Activated T-cell treated with anti-CD3 and anti-CD28 coated beads, Interleukin-2, amount 50 U/mL, for 24 hours (primary cell): ENCODE results near the gene MAPK8IP1.
"Not testable (repeated sequence)": the region's sequence is repeated elsewhere in the genome, so short reads cannot be mapped to it uniquely, and the experiment has no call there.

Experiments
- DNase-seq: peaks from one replicate; pipeline ENCODE4 v3.0.0-alpha.2; 2020
- H3K27ac Mint-ChIP-seq: 2 replicates; pipeline ENCODE4 v1.8.0; 2020; ENCODE audit warnings: mild to moderate bottlenecking, mixed read lengths
- H3K27me3 Mint-ChIP-seq: 2 replicates; pipeline ENCODE4 v1.8.0; 2020; ENCODE audit warnings: mixed read lengths
- H3K36me3 Mint-ChIP-seq: 2 replicates; pipeline ENCODE4 v1.8.0; 2020; ENCODE audit warnings: low read depth, mixed read lengths
- H3K4me1 Mint-ChIP-seq: 2 replicates; pipeline ENCODE4 v1.8.0; 2020; ENCODE audit warnings: low read depth, mixed read lengths
- H3K4me3 Mint-ChIP-seq: 2 replicates; pipeline ENCODE4 v1.8.0; 2020; ENCODE audit warnings: mild to moderate bottlenecking, moderate library complexity, mixed read lengths
- H3K9me3 Mint-ChIP-seq: 2 replicates; pipeline ENCODE4 v1.8.0; 2020; ENCODE audit warnings: mixed read lengths

MAPK8IP1 gene

GRCh38 chr11:45894555-45895247, 9.2 kb downstream of the MAPK8IP1 start:
- Mint-ChIP-seq H3K4me1 (peaks cover 2% of the 10 kb centered on the region), H3K9me3 (no peaks in the 10 kb centered on the region), H3K4me3 (no peak overlapping the region), H3K27me3 (peaks cover 47% of the 10 kb centered on the region), H3K36me3 (no peaks in the 10 kb centered on the region), H3K27ac (no peak overlapping the region)
- no peak for DNase-seq

GRCh38 chr11:45895553-45896259, 10.3 kb downstream of the MAPK8IP1 start:
- Mint-ChIP-seq H3K27ac (no peak overlapping the region), H3K27me3 (peaks cover 51% of the 10 kb centered on the region), H3K4me1 (peaks cover 6% of the 10 kb centered on the region), H3K4me3 (no peak overlapping the region), H3K9me3 (no peaks in the 10 kb centered on the region), H3K36me3 (no peaks in the 10 kb centered on the region)
- no peak for DNase-seq

DNA sequence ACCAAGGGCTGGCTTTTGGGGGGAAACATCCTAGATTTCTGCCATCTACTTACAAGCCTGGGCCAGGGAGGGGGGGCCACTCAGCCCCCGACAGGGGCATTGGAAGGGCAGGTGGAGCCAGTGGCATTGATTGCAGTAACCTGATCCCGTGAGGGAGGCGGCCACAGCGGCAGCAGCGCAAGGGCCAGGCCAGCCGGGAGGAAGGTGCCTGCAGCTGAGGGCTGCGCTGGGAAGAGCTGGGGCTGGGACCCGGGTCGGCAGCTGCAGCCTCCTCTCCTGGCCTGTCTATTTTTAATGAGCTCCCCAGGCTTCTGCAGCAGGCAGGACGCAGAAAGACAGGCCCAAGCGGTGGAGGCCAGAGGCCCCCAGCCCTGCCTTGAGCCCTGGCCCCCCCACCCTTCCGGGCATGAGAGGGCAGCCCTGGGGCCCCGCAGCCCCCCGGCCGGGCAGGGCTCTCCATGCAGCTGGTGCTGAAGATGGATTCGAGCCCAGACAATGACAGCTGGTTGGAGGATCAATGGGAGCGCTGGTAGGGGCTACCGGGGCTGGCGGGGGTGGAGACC, 11.1 kb downstream of the MAPK8IP1 start:
- H3K9me3 Mint-ChIP-seq, result no peaks in the 10 kb centered on the region
- H3K36me3 Mint-ChIP-seq, result no peaks in the 10 kb centered on the region
- peaks cover 57% of the 10 kb centered on the region for H3K27me3 Mint-ChIP-seq
- H3K4me3 Mint-ChIP-seq, result no peak overlapping the region
- DNase-seq, result no peak
- H3K27ac Mint-ChIP-seq, result no peak overlapping the region
- H3K4me1 Mint-ChIP-seq, result peaks cover 6% of the 10 kb centered on the region

DNA sequence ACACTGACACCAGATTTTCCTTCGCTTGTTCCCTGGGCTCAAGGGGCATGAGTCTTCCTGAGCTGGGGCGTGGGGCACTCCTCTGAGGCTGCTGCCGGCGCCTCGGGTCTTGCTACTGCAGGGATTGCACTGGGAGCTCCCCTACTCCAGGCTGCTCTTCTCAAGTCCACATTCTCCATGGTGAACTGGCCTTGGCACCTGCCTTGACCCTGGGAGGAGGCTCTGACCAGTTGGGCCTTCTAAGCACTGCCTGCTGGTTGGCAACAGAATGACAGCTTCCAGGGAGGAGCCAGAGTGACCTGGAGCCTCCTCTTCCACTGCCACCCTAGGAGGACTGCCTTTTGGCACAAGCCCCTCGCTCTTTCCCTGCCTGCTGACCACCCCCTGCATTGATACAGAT, 12.1 kb downstream of the MAPK8IP1 start:
- DNase-seq, result no peak
- Mint-ChIP-seq H3K36me3 (no peaks in the 10 kb centered on the region), H3K27me3 (peaks cover 57% of the 10 kb centered on the region), H3K4me3 (no peak overlapping the region), H3K4me1 (peaks cover 6% of the 10 kb centered on the region), H3K27ac (no peak overlapping the region), H3K9me3 (no peaks in the 10 kb centered on the region)

DNA sequence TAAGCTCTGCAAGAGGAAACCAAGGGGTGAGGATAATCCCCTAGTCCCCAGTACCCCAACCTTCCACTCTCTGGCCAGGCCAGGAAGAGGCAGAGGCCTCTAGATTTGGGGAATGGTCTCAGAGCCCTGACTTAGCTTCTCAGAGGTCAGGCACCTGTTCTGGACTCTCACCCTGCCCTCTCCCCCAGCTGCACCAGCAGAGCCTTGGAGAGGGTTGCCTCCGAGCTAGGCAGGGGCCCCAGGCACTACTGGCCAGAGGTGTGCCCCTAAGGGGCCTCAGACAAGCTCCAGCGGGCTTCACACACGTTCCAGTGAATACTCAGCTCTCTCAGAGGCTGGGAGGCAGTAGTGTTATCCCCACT, 13.6 kb downstream of the MAPK8IP1 start:
- Mint-ChIP-seq H3K9me3 (no peaks in the 10 kb centered on the region), H3K4me3 (peak overlapping the region; percentile 61), H3K27me3 (peaks cover 52% of the 10 kb centered on the region), H3K4me1 (peaks cover 6% of the 10 kb centered on the region), H3K36me3 (no peaks in the 10 kb centered on the region), H3K27ac (no peak overlapping the region)
- no peak for DNase-seq

DNA sequence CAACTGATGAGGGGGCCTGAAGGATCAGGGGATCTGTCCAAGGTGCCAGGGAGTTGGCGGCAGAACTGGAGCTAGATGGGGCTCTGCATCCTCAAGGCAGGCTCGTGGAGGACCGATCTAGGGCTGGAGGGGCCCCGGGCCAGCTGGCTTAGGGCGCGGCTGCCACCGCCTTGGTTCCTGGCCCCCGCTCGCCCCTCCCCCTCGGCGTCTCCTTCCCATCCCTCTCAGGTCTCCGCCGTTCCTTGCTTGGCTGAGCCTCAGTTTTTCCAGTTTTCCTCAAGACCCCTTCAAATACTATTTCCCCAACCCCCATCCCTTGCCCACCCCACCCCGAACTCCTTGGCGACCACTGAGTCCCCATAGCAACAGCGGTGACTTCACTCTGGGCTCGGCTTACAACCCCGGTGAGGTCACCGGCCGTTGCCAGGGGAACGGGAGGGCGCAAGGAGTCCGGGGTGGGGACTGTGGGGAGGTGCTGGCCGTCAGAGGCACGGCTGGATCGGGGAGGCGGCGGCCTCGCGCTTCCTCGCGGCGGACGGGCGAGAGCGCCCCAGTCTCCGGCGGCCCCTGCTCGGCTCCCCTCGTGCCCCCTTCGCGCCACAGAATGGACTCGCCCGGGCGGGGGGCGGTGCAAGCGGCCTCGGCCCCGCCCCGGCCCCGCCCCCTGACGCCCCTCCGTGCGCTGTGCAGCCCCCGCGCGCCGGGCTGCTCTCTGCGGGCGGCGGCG, 14.2 kb downstream of the MAPK8IP1 start:
- DNase-seq, result peak; percentile 78
- Mint-ChIP-seq H3K4me3 (peak overlapping the region; percentile 61), H3K27ac (no peak overlapping the region)

GRCh38 chr11:45900175-45900800, 14.8 kb downstream of the MAPK8IP1 start:
- H3K4me3 Mint-ChIP-seq, result peak overlapping the region; percentile 62
- H3K27me3 Mint-ChIP-seq, result peaks cover 41% of the 10 kb centered on the region

More for the DNA sequence above, 14.2 kb downstream of the MAPK8IP1 start:
- Mint-ChIP-seq H3K27me3 (peaks cover 47% of the 10 kb centered on the region), H3K9me3 (no peaks in the 10 kb centered on the region), H3K4me1 (peaks cover 6% of the 10 kb centered on the region), H3K36me3 (no peaks in the 10 kb centered on the region)

DNA sequence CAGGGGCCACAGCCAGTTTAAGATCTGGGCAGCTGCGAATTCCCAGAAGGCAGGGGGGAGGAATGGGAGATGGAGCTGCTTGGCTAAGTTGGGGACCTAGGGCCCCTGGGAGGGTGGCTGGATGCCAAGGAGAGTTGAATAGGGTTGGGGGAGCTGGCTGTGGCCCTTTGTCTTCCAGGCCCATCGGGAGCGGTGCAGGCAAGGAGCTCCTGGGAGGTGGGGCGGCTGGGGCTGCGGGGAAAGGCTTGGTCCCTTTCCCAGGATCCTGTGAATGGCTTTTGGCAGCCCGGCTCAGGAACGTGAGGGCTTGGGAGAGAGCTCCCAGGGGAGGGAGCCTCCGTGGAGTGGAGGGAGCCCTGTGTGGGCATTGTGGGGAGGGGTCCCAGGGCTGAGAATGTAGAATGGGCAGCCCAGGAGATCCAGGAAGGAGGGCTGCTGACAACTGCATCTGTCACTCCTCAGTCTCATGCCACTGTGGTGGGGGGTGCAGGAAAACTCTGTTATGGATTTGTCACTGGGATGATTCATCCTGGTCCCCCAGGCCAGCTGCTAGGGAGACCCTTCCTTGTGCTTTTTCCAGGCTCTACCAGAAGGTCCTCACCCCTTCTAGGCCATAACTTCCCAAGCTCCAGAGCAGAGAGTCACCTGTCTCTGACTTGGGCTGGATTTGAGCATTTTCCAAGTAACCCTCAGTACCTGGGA, 15.6 kb downstream of the MAPK8IP1 start:
- peaks cover 35% of the 10 kb centered on the region for H3K27me3 Mint-ChIP-seq
- no peak for DNase-seq
- H3K36me3 Mint-ChIP-seq, result no peaks in the 10 kb centered on the region
- peak overlapping the region; percentile 62 for H3K4me3 Mint-ChIP-seq
- peaks cover 6% of the 10 kb centered on the region for H3K4me1 Mint-ChIP-seq
- H3K9me3 Mint-ChIP-seq, result no peaks in the 10 kb centered on the region
- H3K27ac Mint-ChIP-seq, result no peak overlapping the region

More at GRCh38 chr11:45900175-45900800, 14.8 kb downstream of the MAPK8IP1 start:
- H3K36me3 Mint-ChIP-seq, H3K4me1 Mint-ChIP-seq, H3K9me3 Mint-ChIP-seq, DNase-seq, H3K27ac Mint-ChIP-seq: not testable (repeated sequence)

- DNase-seq, result no peak
- H3K27me3 Mint-ChIP-seq, result peaks cover 31% of the 10 kb centered on the region
- H3K9me3 Mint-ChIP-seq, result no peaks in the 10 kb centered on the region
- no peak overlapping the region for H3K27ac Mint-ChIP-seq
- no peaks in the 10 kb centered on the region for H3K36me3 Mint-ChIP-seq
- peaks cover 11% of the 10 kb centered on the region for H3K4me1 Mint-ChIP-seq
- no peak overlapping the region for H3K4me3 Mint-ChIP-seq
These were observed 16.2 kb downstream of the MAPK8IP1 start for GRCh38 chr11:45901626-45902025.

DNA sequence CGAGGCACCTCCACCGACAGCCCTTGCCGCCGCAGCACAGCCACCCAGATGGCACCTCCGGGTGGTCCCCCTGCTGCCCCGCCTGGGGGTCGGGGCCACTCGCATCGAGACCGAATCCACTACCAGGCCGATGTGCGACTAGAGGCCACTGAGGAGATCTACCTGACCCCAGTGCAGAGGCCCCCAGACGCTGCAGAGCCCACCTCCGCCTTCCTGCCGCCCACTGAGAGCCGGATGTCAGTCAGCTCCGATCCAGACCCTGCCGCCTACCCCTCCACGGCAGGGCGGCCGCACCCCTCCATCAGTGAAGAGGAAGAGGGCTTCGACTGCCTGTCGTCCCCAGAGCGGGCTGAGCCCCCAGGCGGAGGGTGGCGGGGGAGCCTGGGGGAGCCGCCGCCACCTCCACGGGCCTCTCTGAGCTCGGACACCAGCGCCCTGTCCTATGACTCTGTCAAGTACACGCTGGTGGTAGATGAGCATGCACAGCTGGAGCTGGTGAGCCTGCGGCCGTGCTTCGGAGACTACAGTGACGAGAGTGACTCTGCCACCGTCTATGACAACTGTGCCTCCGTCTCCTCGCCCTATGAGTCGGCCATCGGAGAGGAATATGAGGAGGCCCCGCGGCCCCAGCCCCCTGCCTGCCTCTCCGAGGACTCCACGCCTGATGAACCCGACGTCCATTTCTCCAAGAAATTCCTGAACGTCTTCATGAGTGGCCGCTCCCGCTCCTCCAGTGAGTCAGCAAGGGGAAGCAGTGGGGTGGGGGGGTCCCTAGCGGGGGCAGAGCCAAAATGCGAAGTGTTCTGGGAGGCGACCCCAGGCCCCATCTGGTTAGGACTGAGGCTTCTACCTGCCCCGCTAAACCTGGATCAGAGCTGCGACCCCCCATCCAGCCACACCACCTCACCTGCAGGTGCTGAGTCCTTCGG, 17.3 kb downstream of the MAPK8IP1 start:
- Mint-ChIP-seq H3K36me3 (no peaks in the 10 kb centered on the region), H3K27me3 (peaks cover 23% of the 10 kb centered on the region), H3K4me1 (peaks cover 11% of the 10 kb centered on the region), H3K4me3 (no peak overlapping the region), H3K9me3 (no peaks in the 10 kb centered on the region), H3K27ac (no peak overlapping the region)
- DNase-seq, result no peak

GRCh38 chr11:45904309-45904915, 19.0 kb downstream of the MAPK8IP1 start:
- H3K27ac Mint-ChIP-seq, result no peak overlapping the region
- H3K27me3 Mint-ChIP-seq, result peaks cover 10% of the 10 kb centered on the region
- peaks cover under 1% of the 10 kb centered on the region for H3K36me3 Mint-ChIP-seq
- DNase-seq, result no peak
- no peaks in the 10 kb centered on the region for H3K9me3 Mint-ChIP-seq
- peaks cover 10% of the 10 kb centered on the region for H3K4me1 Mint-ChIP-seq
- no peak overlapping the region for H3K4me3 Mint-ChIP-seq

GRCh38 chr11:45905095-45905494, 19.6 kb downstream of the MAPK8IP1 start:
- Mint-ChIP-seq H3K36me3 (peaks cover 8% of the 10 kb centered on the region), H3K4me3 (no peak overlapping the region), H3K4me1 (peaks cover 10% of the 10 kb centered on the region), H3K9me3 (no peaks in the 10 kb centered on the region), H3K27ac (no peak overlapping the region), H3K27me3 (peaks cover 10% of the 10 kb centered on the region)
- no peak for DNase-seq

GRCh38 chr11:45905576-45905975, 20.1 kb downstream of the MAPK8IP1 start:
- not testable (repeated sequence) for DNase-seq, H3K27ac Mint-ChIP-seq, H3K4me1 Mint-ChIP-seq, H3K27me3 Mint-ChIP-seq, H3K4me3 Mint-ChIP-seq, H3K9me3 Mint-ChIP-seq
- peaks cover 12% of the 10 kb centered on the region for H3K36me3 Mint-ChIP-seq
